GM04504 (cell line): ENCODE results near the gene COPS2.

Source experiments
- DNase-seq: peaks from one replicate; pipeline ENCODE4 v3.0.0-alpha.2; 2012; ENCODE audit warnings: low read depth

The COPS2 gene

DNA sequence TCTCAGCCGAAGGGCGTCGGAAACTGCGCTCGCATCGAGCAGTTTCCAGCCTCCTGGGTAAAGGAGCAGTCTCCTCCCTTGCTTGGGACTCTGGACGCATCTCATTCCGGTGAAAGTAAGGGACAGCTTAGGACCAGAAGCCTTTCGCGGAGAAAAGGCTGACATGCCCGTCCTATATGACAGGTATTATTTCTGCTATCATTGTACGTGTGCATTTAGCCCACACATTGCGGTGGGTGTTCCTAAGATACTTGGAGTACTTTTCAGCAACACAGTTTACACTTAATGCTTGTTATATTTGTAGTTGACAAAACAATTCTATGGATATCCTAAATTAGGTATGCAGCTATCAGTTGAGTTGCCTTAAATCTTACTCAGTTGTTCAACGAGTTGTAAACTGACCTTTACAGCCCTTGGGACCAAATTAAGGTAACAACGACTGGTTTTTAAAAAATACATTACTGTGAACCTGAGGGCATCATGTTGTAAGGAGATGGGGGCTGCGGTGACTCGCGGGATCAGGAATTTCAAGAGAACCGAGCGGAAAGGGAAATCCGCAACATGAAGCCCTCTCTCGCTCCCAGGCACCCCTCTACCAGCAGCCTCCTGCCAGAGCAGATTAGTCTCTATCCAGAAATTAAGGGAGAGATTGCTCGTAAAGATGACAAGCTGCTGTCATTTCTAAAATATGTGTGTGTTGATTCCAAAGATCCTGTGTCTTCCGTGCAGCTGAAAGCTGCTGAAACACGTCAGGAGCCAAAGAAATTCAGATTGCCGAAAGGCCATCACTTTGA lies 632 bp upstream of the COPS2 start:
- DNase-seq, result no peak

DNA sequence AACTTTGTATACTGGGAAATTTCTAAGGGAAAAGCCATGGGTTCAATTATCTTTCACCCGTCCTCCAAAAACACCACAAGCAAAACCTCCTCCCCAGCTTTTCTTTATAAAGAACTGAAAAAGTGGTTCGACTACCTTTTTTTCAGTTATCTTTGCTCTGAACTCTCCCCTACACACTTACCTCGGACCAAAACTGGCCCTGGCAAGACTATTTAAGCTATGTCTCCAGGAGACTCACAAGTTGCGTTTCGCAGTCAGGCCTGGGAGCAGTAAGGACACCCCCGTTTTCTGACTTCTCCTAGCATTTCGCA lies 645 bp downstream of the COPS2 start:
- no peak for DNase-seq

DNA sequence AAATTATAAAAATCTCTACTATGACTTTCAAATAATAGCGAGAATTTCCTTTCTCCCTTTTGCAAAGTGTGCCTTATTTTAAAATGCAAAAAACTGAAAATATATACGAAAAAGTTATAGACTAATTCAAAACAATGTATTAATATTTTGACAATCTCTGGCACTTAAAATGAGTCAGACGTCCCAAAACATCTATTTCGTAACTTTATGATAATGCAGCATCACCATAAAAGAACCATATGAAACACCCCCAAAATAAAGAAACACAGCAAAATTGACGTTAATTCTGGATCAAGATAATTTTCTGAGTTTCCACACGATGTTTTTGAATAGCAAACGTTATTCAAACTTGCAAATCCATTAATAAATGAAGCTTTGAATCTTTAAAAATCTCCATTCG lies 1.0 kb downstream of the COPS2 start:
- DNase-seq, result no peak

DNA sequence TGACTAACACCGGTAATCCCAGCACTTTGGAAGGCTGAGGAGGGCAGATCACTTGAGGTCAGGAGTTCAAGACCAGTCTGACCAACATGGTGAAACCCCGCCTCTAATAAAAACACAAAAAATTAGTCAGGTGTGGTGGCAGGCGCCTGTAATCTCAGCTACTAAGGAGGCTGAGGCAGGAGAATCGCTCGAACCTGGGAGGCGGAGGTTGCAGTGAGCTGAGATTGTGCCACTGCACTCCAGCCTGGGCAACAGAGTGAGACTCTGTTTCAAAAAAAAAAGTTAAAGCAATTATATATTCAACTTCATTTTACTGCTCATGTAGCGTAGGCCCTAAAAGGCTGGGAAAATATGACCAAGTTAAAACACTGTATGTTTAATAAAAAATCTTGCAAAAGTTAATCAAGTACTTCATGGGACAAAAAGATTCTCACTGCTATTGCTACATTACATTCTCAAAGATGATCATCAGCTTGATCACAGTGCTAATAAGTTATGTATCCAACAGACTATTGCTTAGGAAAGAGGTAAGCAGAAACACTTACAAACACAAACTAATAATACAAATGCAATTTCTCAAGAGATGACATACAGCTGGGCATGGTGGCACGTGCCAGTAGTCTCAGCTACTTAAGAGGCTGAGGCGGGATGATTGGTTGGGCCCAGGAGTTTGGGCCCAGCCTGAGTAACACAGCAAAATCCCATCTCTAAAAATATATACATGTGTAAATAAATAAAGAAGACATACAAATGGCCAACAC lies 2.7 kb downstream of the COPS2 start:
- no peak for DNase-seq

DNA sequence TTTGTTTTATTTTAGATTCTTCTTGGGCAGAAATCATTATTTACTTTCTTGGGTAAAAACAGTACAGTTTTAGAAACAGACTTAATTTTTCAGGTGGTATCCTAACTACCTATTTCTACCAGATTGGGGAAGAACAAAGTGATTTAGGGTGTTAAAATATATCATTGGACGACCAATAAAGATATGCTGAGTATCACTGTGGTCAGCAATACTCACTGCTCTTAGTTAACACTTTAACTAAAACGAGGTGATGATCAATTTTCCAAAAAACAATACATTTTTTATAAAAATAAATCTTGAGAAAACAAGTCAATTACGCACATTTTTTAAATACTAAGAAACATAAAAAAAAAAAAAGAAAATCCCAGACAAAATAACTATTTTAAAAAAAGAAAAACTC lies 3.6 kb downstream of the COPS2 start:
- DNase-seq, result no peak

DNA sequence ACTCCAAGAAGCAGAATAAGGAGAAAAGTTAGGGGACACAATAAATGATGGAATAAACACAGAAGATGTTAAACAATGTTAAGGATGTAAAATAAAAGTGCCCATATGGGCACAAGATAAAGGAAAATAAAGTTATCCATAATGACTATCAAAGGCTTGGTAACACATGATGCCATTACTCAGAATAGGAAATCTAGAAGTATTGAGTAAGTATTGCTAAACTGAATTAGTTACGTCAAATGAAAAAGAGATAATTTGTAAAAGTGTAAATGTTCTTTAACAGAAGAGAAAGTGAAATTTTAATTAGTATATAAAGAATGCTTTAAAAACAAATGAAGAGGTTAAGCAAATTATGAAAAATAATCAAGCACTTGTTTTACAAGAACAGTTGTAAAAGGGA lies 6.7 kb downstream of the COPS2 start:
- DNase-seq, result no peak

DNA sequence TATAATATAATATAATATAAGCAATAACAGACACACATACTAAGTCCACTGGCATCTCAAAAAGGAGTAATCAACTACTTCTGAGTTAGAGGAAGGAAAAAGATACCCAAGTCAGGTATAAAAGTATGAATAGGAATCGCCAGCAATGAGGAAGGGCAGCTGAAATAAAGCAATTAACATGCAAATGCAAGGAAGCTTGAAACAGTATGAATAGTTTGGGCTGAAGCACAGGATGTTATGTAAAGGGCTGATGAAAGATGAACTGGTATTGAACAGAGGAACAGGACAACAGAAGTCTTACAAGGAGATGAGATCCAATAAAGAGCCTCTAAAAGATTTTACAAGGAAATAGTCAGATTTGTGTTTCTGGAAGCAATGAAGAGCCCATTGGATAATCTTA lies 7.1 kb downstream of the COPS2 start:
- DNase-seq, result no peak

DNA sequence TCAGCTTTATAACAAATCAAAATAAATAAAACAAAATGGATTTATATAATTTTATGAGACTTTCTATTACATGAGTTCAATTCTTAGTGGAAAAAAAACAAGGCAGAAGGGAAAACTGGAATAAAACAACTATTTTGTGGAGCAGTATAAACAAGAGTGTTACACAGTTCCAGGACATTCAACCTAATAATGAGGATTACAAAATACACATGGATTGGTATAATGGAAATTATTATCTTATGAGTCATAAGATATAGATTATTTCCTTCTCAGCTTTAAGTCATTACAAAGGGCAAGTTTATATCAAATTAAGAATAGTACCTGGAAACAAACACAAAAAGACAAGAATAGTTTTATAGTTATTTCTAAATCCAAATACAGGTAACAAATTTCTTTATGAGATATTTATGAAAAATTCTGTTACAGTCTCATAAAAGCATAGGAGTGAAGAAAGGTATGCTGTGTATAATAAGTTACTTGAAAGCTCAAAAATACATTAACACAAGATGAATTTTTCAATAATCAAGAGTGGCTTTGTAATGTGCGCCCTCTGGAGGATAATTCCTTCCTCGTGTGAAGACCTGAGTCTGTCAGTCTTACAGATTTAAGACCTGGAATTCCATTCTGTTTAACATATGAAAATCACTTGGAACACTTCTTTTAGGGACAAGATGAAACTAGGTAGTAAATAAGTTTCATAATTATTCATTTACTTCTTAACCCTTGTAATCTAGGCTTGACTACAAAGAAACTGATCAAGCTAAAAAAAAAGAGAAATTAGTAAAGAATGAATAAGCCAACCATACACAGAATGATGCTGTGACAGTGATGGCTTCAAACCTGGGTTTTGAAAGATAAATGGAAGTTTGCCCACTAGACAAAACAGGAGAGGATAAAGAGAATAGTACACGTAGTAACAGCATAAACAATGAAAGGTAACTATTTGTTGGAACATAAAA lies 9.5 kb downstream of the COPS2 start:
- no peak for DNase-seq

DNA sequence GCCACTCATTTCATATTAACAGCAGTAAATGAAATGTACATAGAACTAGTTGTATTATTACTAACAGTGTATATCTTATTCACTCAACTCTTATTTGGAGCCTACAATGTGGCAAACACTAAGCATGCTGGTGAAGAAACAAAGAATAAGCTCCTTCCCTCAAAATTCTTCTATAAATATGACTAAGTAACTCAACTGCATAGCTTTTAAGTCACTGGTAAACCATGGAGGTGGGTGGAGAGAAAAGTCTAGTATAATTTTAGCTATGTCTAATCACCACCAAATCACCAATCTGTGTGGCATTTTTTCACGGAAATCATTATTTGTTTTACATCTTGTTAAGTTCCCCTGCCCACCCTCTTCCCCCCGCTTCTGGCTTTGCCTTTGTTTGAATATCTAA lies 17.5 kb downstream of the COPS2 start:
- DNase-seq, result no peak

DNA sequence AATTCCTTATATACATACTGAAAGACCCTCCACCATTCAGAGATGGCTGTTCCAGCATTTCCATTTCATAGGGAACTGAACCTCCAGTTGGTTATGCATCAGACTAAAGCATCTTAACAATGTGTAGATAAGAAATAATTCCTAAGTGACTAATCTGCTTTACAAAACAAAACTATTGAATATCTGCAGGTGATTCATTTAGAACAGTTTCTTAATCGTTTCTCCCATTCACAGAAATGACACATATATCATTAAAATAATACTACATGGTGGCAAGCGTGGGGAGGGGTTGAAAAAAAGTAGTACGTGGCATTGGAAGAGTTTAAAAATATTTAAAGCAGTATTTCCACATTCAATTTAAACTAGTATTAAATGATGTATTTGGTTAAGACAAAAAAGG lies 19.5 kb downstream of the COPS2 start:
- DNase-seq, result no peak

DNA sequence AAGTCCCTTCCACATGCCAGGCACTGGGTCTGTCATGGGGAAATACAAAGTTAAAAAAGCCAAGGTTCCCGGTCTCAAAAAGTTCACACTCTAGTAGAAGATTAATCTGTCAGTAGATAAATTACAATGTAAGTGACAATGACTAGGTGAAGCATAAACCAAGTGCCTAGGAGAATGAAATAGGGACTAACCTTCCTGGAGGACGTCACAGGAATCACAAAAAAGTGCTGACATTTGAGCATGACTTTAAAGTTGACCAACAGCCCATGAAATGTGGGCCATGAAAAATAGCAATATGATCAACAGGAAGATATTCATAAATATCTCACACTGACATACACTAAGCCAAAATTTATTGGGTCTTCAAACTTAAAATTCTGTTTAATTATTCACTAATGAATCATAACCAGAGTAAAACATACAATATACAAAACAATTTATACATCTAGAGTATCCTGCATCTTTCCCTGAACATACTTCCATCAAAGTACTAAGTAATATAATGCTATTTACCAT lies 20.0 kb downstream of the COPS2 start:
- no peak for DNase-seq

DNA sequence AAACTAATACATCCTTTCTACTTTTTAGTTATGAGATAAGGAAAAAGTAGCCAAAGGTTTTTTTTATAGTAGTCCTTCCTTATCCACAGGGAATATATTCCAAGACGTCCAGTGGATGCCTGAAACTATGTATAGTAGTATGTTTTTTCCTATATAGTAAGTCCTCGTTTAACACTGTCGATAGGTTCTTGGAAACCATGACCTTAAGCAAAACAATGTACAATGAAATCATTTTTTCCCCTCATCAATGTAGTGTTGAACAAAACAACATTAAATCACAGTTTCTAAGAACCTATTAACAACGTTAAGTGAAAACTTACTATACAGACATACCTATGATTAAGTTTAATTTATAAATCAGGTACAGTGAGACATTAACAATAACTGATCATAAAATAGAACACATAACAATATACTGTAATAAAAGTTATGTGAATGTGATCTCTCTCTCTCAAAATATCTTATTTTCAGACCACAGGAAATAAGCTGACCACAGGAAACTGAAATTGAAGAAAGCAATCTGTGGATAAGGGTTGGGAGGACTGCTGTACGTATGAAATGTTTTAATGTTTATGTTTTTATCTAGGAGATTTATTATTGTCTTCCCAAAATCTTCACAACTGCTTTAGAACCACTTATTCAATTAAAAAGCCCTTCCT lies 20.6 kb downstream of the COPS2 start:
- DNase-seq, result no peak

DNA sequence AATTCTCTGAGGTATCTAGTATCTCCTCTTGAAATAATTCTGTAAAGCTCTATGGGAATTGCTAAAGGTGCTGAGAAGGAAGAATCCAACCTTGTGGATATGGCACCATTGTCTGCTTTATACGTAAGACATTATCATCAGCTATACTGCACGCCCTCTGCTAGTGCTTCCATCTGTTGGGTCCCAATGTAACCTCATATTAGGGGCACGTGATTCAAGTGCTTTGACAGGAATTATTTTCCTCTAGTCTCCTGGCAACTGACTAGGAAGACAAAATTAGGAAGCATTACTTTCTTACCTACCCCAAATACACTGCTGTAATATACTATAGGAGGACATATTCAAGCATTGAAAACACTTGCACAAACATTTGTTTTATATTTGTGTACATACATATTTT lies 24.0 kb downstream of the COPS2 start:
- no peak for DNase-seq

DNA sequence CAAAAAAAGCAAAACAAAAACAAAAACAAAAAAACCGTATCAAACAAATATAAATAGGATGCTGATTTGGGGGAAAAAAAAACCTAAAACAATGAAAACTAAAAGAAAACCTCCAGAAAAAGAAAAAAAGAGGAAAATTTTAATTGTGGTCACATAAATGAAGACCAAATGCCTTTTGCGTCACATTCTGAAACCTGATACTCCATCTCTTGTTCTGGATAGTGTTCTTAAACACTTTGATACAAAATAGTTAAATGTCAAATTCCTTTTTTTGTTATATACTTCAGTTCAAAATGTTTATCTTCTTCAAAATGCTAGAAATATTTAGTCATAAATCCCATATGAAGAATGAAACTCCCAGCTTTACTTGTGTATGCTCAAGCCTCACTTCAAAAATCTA lies 31.0 kb downstream of the COPS2 start:
- no peak for DNase-seq

DNA sequence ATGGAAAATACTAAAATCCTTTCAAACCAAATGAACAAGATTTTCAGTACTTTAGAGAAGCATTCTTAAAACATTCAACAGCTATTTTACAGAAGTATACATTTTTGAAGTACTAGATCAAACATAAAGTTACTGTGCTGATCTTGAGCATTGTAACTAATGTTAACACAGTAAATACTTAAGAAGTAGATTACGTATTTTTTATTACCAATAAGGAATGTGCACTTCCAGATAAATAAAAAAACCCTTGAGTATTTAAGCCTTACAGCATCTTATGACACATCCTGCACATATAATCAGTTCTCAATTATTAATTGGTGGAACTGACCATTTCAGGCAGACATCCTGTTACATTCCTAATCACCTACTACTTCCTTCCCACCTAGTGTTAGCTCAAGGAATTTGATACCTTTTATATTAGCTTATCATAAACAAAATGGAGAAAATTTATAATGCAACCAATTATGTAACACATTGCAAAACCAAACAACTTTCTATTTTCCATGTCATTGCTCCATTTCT lies 32.8 kb downstream of the COPS2 start:
- DNase-seq, result no peak

DNA sequence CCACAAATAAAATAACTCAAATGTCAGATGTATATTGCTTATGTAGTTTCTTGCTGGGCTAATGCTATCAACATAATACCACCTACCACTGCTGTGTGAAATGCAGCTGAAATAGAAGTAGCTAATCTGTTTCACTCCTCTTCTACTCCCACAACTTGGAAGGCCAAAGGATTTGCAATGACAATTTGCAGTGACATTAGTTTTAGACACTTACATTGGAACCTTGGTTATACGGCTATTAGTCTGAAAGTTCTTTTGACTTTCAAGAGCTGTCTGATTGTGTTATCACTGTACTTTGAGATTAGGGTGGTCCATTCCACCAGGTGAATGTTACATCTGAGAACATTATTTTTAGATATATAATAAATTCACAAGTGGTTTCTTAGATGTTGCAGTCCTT lies 33.5 kb downstream of the COPS2 start:
- no peak for DNase-seq

DNA sequence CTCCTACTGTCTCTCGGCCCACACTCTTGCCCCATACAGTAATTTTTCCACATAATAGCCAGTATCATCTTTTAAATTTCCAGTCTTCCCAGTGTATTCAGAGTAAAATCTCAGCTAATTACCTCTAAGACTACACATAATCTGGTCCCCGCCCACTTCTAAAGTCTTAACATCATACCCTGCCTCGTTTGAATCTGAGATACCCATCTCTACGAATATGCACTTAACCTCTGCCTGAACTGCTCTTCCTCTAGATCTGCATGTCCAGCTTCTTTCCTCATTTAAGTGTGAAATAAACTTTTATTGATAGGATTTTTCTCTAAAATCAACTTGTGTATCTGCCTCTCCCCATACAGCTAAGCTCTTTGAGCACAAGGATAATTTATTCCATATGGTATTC lies 34.6 kb downstream of the COPS2 start:
- no peak for DNase-seq

DNA sequence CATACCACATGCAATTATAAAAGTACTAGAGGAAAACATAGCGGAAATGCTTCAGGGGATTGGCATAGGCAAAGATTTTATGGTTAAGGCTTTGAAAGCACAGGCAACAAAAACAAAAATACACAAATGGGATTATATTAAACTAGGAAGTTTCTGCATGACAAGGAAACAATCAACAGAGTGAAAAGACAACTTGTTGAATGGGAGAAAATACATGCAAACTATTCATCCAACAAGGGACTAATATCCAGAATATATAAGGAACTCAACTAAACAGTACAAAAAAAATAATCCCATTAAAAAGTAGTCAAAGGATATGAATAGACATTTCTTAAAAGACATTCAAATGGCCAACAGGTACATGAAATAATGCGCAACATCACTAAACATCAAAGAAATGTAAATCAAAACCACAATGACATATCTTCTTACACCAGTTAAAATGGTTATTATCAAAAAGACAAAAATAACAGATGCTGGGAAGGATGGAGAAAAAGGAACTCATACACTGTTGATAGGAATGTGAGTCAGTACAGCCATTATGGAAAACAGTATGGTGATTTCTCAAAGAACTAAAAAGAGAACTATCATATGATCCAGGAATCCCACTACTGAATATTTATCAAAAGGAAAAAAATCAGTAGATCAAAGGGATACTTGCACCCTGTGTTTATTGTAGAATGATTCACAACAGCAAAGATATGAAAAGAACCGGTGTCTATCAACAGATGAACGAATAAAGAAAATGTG lies 39.1 kb downstream of the COPS2 start:
- no peak for DNase-seq

DNA sequence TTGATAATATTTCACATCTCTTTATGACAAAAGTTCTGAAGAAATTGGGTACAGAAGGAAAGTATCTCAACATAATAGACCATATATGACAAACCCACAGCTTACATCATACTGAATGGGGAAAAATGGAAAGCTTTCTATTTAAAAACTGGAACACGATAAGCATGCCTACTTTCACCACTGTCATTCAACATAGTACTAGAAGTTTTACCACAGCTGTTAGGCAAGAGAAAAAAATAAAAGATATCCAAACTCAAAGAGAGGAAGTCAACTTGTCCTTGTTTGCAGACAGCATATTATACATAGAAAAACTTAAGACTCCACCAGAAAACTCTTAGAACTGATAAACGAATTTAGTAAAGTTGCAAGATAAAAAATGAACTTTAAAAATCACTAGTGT lies 40.3 kb downstream of the COPS2 start:
- no peak for DNase-seq

DNA sequence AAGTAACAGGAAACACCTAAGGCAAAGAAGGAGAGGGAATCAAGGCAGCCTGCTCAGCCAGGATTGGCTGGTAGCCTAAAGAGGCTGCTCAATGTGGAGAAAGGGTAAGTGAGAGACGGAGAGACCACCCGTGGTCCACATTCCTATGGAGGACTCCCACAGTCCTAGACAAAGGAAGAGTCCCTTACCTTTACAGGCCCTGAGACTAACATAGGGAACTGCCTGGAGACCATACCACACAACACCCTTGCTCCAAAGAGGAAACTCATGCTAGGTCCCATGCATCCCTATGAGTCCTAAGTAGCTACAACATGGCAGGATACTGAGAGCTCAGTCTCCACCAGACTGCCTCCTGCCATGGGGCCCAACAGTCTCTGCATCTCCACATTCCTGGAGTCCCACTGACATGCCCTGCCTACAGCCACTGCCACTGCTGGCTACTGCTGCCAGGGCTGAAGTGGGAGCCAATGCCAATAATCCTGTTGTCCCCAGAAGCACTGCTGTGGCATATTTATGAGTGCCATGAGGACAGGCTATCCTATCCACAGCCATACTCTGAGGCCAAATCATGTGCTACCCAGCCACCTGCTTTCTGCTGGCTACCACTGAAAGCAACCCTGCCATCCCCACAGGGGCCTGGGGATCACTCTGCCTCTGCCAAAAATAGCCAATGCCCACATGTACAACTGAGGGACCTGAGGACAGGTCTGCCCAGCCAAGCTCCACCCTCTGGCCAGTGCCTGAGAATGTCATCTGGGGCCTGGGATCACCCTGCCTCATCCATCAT lies 45.0 kb downstream of the COPS2 start:
- no peak for DNase-seq
